IPS-18a (cell line): Measurements from ENCODE around the gene RPL36AL.
"Not testable (repeated sequence)": the region's sequence is repeated elsewhere in the genome, so short reads cannot be mapped to it uniquely, and the experiment has no call there.

Source experiments
- H3K27ac ChIP-seq: one replicate; pipeline ENCODE4 v1.5.1; 2013; ENCODE audit warnings: low read length
- H3K27me3 ChIP-seq: one replicate; pipeline ENCODE4 v1.6.1; 2013; ENCODE audit warnings: mild to moderate bottlenecking, low read length; ENCODE audit not compliant: control insufficient read depth, insufficient read depth
- H3K36me3 ChIP-seq: one replicate; pipeline ENCODE4 v1.6.1; 2013; ENCODE audit warnings: low read depth, low read length; ENCODE audit not compliant: control insufficient read depth
- H3K4me1 ChIP-seq: one replicate; pipeline ENCODE4 v1.6.1; 2013; ENCODE audit warnings: low read depth, low read length; ENCODE audit not compliant: control insufficient read depth
- H3K4me3 ChIP-seq: one replicate; pipeline ENCODE4 v1.5.1; 2013; ENCODE audit warnings: low read length
- H3K9ac ChIP-seq: one replicate; pipeline ENCODE4 v1.6.1; 2013; ENCODE audit warnings: mild to moderate bottlenecking, low read length, moderate library complexity
- H3K9me3 ChIP-seq: one replicate; pipeline ENCODE4 v1.6.1; 2013; ENCODE audit warnings: low read depth, low read length; ENCODE audit not compliant: control insufficient read depth

RPL36AL gene

GRCh38 chr14:49620182-49621113 is at the start of gene RPL36AL, which contains the start of gene MGAT2:
Gene RPL36AL (minus strand): TSS chr14:49620626. CDS start chr14:49619104, 1,522 bp downstream.
Gene MGAT2 (plus strand): TSS chr14:49620799. CDS start chr14:49621269, 470 bp downstream.
- H3K9me3 ChIP-seq = no peaks in the 10 kb centered on the region
- peaks cover 11% of the 10 kb centered on the region for H3K4me1 ChIP-seq
- H3K9ac ChIP-seq = peak within 1 kb of the TSS; percentile 87
- peak within 1 kb of the TSS; percentile 91 for H3K4me3 ChIP-seq
- peaks cover 24% of the 10 kb centered on the region for H3K36me3 ChIP-seq
- H3K27ac ChIP-seq = peak within 1 kb of the TSS; percentile 68
- no peaks in the 10 kb centered on the region for H3K27me3 ChIP-seq

- Histone ChIP-seq H3K27ac (no peak overlapping the region), H3K27me3 (no peaks in the 10 kb centered on the region), H3K4me3 (no peak overlapping the region), H3K36me3 (peaks cover 9% of the 10 kb centered on the region), H3K4me1 (no peaks in the 10 kb centered on the region), H3K9me3 (no peaks in the 10 kb centered on the region), H3K9ac (no peak overlapping the region)
Observed at GRCh38 chr14:49659526-49660455, 39.4 kb upstream of the RPL36AL start.

GRCh38 chr14:49657500-49657899 is 37.1 kb upstream of the RPL36AL start:
- H3K4me1 ChIP-seq, H3K4me3 ChIP-seq, H3K27me3 ChIP-seq, H3K27ac ChIP-seq, H3K36me3 ChIP-seq, H3K9ac ChIP-seq, H3K9me3 ChIP-seq: not testable (repeated sequence)

GRCh38 chr14:49654511-49654910 is 34.1 kb upstream of the RPL36AL start:
- Histone ChIP-seq H3K27ac (no peak overlapping the region), H3K36me3 (peaks cover 14% of the 10 kb centered on the region), H3K9me3 (no peaks in the 10 kb centered on the region), H3K4me1 (no peaks in the 10 kb centered on the region), H3K9ac (no peak overlapping the region), H3K27me3 (no peaks in the 10 kb centered on the region), H3K4me3 (no peak overlapping the region)

- Histone ChIP-seq H3K4me1 (no peaks in the 10 kb centered on the region), H3K4me3 (no peak overlapping the region), H3K36me3 (peaks cover 16% of the 10 kb centered on the region), H3K27me3 (no peaks in the 10 kb centered on the region), H3K27ac (no peak overlapping the region), H3K9me3 (no peaks in the 10 kb centered on the region), H3K9ac (no peak overlapping the region)
Observed at GRCh38 chr14:49653508-49653907, 33.1 kb upstream of the RPL36AL start.

- no peak overlapping the region for H3K27ac ChIP-seq
- H3K27me3 ChIP-seq = no peaks in the 10 kb centered on the region
- no peaks in the 10 kb centered on the region for H3K4me1 ChIP-seq
- no peak overlapping the region for H3K9ac ChIP-seq
- H3K9me3 ChIP-seq = no peaks in the 10 kb centered on the region
- H3K4me3 ChIP-seq = no peak overlapping the region
- peaks cover 11% of the 10 kb centered on the region for H3K36me3 ChIP-seq
Observed at GRCh38 chr14:49642163-49642562, 21.7 kb upstream of the RPL36AL start.

- H3K9ac ChIP-seq = no peak overlapping the region
- H3K27ac ChIP-seq = no peak overlapping the region
- no peaks in the 10 kb centered on the region for H3K4me1 ChIP-seq
- H3K27me3 ChIP-seq = no peaks in the 10 kb centered on the region
- peaks cover 11% of the 10 kb centered on the region for H3K36me3 ChIP-seq
- no peaks in the 10 kb centered on the region for H3K9me3 ChIP-seq
- H3K4me3 ChIP-seq = no peak overlapping the region
Observed at GRCh38 chr14:49641697-49642129, 21.3 kb upstream of the RPL36AL start.

- no peak overlapping the region for H3K4me3 ChIP-seq
- H3K27ac ChIP-seq = no peak overlapping the region
- H3K9me3 ChIP-seq = no peaks in the 10 kb centered on the region
- peaks cover 16% of the 10 kb centered on the region for H3K36me3 ChIP-seq
- H3K4me1 ChIP-seq = no peaks in the 10 kb centered on the region
- H3K9ac ChIP-seq = no peak overlapping the region
- no peaks in the 10 kb centered on the region for H3K27me3 ChIP-seq
Observed at GRCh38 chr14:49640540-49641417, 20.4 kb upstream of the RPL36AL start.

- Histone ChIP-seq H3K9ac (no peak overlapping the region), H3K4me3 (no peak overlapping the region), H3K9me3 (no peaks in the 10 kb centered on the region), H3K4me1 (no peaks in the 10 kb centered on the region), H3K36me3 (peaks cover 16% of the 10 kb centered on the region), H3K27me3 (no peaks in the 10 kb centered on the region), H3K27ac (no peak overlapping the region)
Observed at GRCh38 chr14:49637534-49638078, 17.2 kb upstream of the RPL36AL start.

- Histone ChIP-seq H3K9ac (no peak overlapping the region), H3K4me3 (no peak overlapping the region), H3K36me3 (peaks cover 16% of the 10 kb centered on the region), H3K4me1 (no peaks in the 10 kb centered on the region), H3K27ac (no peak overlapping the region), H3K27me3 (no peaks in the 10 kb centered on the region), H3K9me3 (no peaks in the 10 kb centered on the region)
Observed at GRCh38 chr14:49636866-49637265, 16.4 kb upstream of the RPL36AL start.
